Uterus (tissue), 4 donors: Measurements from ENCODE around the gene GALNT18. TPM values are rescaled to one million over a fixed set of nuclear protein-coding genes. Genes with fewer than 3 reads are reported as not detected.

Experiments used
- DNase-seq, 2 donors: peaks; one replicate each; pipeline ENCODE4 v3.0.0-alpha.2; 2019 to 2020
- H3K27ac ChIP-seq, 2 donors: fragments of 200-600 bp; sonication (generic); 1 replicate in 1 of 2; 2 replicates in 1 of 2; pipeline ENCODE4 v1.5.1; 2016 to 2018
- H3K27me3 ChIP-seq, 2 donors: fragments of 200-600 bp; sonication (generic); one replicate each; pipeline ENCODE4 v1.5.1; 2018 to 2019; ENCODE audit warnings: control low read depth in 1 of 2
- H3K36me3 ChIP-seq, 2 donors: fragments of 200-600 bp; sonication (generic); one replicate each; pipeline ENCODE4 v1.5.1; 2019; ENCODE audit warnings: control low read depth in 1 of 2
- H3K4me1 ChIP-seq, 2 donors: fragments of 200-600 bp; sonication (generic); one replicate each; pipeline ENCODE4 v1.5.1; 2018 to 2019; ENCODE audit warnings: control low read depth in 1 of 2
- H3K4me3 ChIP-seq, 2 donors: fragments of 200-600 bp; sonication (generic); 1 replicate in 1 of 2; 2 replicates in 1 of 2; pipeline ENCODE4 v1.5.1; 2018 to 2019; ENCODE audit warnings: mild to moderate bottlenecking in 1 of 2
- H3K9me3 ChIP-seq, 2 donors: fragments of 200-600 bp; sonication (generic); one replicate each; pipeline ENCODE4 v1.5.1; 2019; ENCODE audit warnings: control low read depth in 1 of 2
- POLR2A ChIP-seq, 2 donors: fragments of 450-650 bp; IDR thresholded peaks; one replicate each; pipeline ENCODE4 v1.6.1; 2016; ENCODE audit warnings: antibody characterized with exemption in 2 of 2, mild to moderate bottlenecking in 1 of 2, moderate library complexity in 1 of 2
- intact Hi-C: fragments of 100-400 bp; cut with DNase I; formaldehyde crosslinking; loops from one replicate; pipeline ENCODE4 v1.15.1; 2023; ENCODE audit warnings: low total_unique reads
- total RNA-seq, 4 donors: library from RNA; depleted of rRNA in 3 of 4; stranded (reverse); fragments of >200 nt in 3 of 4; gene quantifications; one replicate each; pipeline versions ENCODE4 v1.1.0 to v1.2.4, GENCODE V29; 2014 to 2023
- TF ChIP-seq, protein P1 (sequence below), 4 experiments: fragments of 200-600 bp in 2 of 4; fragments of 450-650 bp in 2 of 4; sonication (generic) in 2 of 4; IDR thresholded peaks; one replicate each; pipeline ENCODE4 v1.5.1; 2016 to 2019; ENCODE audit warnings: antibody characterized with exemption in 4 of 4, mild to moderate bottlenecking in 2 of 4, moderate library complexity in 1 of 4
- donor health status: DM: yes; HTN: yes; CAD: no.

Gene GALNT18
- total RNA-seq, 4 donors from 2014 or later = 21.4 to 35.1 (median 27.3) TPM

DNA sequence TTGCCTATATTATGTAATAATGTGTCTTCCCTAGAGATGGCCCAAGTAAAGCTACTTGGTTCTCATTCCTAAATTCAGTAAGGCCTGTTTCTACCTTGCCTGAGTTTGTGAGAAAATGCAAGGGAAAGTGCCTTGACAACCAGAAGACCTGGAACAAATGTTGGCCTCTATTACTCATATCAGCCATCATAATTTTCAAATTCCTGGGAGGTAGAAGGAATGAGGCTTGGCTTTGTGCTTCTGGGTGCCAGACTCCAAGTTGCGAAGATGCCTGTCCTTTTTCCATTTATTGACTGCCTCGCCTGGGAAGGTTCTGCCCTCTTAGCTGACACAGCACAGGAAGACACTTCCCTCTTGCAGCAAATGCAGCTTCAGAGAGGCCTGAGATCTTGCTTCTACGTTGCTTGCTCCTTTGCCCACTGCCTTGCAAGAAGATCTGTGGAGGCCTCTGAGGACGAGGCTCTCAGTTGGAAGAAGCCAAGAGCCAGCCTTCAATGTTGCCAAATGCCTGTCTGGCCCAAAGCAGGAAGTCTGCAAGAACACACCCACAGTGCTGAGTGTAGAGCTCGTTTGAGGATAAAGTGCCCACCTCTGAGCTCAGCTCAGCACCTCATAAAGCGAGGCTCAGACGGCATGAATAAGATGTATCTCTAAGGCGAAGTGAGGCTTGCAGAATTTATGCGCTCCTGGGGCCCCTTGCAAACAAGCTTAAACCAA, 120.1 kb downstream of the GALNT18 start:
- Histone ChIP-seq H3K9me3 (no peaks in the 10 kb centered on the region), H3K27me3 (no peaks in the 10 kb centered on the region), H3K36me3 (no peaks in the 10 kb centered on the region), H3K4me1 (no peaks in the 10 kb centered on the region), H3K27ac (no peak overlapping the region), H3K4me3 (no peak overlapping the region)
- intact Hi-C loops = no loop called here
- no peak for DNase-seq
- TF ChIP-seq POLR2A (IDR thresholded peaks at IDR 0.05) = no peak
- TF ChIP-seq, protein P1, sequence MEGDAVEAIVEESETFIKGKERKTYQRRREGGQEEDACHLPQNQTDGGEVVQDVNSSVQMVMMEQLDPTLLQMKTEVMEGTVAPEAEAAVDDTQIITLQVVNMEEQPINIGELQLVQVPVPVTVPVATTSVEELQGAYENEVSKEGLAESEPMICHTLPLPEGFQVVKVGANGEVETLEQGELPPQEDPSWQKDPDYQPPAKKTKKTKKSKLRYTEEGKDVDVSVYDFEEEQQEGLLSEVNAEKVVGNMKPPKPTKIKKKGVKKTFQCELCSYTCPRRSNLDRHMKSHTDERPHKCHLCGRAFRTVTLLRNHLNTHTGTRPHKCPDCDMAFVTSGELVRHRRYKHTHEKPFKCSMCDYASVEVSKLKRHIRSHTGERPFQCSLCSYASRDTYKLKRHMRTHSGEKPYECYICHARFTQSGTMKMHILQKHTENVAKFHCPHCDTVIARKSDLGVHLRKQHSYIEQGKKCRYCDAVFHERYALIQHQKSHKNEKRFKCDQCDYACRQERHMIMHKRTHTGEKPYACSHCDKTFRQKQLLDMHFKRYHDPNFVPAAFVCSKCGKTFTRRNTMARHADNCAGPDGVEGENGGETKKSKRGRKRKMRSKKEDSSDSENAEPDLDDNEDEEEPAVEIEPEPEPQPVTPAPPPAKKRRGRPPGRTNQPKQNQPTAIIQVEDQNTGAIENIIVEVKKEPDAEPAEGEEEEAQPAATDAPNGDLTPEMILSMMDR (IDR thresholded peaks at IDR 0.05) = no peak

DNA sequence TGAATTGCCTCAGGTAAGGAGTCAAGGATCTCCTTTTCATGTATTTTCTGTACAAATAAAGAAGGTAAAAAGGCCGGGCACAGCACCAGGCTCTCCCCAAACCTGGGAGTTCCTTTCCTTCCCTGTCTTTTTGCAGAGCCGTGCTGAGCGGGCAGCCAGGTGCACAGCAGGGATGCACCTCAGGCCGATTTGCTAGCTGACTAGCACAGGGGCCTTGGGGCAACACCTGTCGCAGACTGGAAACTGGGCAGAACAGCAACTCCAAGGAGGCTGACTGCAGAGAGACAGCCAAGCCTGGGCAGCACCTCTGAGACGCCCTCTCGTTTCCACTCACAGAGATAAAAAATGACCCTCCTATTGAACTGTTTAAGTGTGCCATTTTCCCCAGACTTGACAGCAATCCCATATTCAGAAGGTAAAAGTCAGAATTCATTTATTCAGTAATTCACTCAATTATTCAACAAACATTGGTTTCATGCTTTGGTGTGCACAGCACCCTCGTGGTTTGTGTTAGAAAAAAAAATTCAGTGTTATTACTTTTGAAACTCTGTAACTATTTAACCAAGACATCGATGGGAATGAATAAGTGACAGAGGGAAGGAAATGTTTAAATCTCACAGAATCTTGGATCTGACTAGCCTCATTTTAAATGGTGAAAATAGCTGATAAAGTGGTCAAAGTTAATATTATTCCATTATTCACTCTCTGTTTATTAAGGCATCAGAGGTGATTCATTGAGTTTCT, 120.9 kb downstream of the GALNT18 start:
- intact Hi-C loops = no loop called here
- Histone ChIP-seq H3K36me3 (no peaks in the 10 kb centered on the region), H3K27me3 (no peaks in the 10 kb centered on the region), H3K9me3 (no peaks in the 10 kb centered on the region), H3K27ac (no peak overlapping the region), H3K4me3 (no peak overlapping the region), H3K4me1 (no peaks in the 10 kb centered on the region)
- TF ChIP-seq, protein P1 (IDR thresholded peaks at IDR 0.05) = no peak
- TF ChIP-seq POLR2A (IDR thresholded peaks at IDR 0.05) = no peak
- DNase-seq = no peak

DNA sequence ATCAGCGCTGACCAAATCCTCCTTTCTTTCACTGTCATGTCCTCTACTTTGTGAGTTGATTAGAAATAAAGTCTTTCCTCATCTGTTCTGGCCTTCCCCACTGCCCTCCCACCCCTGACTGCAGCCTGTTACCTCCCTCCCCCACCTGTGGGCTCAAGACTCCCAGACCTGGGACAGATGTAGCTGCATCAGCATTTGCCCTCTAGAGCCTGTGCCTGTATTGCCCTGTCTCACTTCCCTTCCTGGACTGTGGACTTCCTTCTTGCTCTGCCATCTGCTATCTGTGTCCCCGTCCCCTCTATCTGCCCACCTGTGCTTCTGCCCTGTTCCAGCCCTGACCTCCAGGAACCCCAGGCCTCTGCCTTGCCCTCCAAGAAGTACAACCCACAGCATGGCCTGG, 122.5 kb downstream of the GALNT18 start:
- no peak for DNase-seq
- H3K36me3 ChIP-seq = no peaks in the 10 kb centered on the region
- TF ChIP-seq, protein P1 (IDR thresholded peaks at IDR 0.05) = no peak
- no peak for TF ChIP-seq POLR2A (IDR thresholded peaks at IDR 0.05)
- no peaks in the 10 kb centered on the region for H3K4me1 ChIP-seq
- intact Hi-C loops = no loop called here
- H3K4me3 ChIP-seq = no peak overlapping the region
- no peaks in the 10 kb centered on the region for H3K9me3 ChIP-seq
- H3K27me3 ChIP-seq = no peaks in the 10 kb centered on the region
- no peak overlapping the region for H3K27ac ChIP-seq

DNA sequence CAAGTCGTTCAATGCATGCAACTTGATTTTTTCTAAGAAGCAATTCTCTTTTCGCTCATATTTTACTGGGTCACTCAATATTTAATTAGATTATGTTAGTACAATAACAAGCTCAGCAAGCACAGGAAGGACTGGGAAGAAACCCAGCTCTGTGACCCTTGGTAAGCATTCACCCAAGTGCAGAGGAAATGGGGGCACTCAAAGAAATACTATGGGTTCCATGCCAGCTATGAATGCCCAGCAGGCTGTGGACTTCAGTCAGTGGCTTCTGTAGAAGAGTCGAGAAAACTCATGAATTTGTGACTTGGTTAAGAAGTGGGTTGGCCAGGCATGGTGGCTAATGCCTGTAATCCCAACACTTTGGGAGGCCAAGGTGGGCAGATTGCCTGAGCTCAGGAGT, 123.6 kb downstream of the GALNT18 start:
- Histone ChIP-seq H3K36me3 (no peaks in the 10 kb centered on the region), H3K27me3 (no peaks in the 10 kb centered on the region), H3K4me1 (no peaks in the 10 kb centered on the region), H3K9me3 (no peaks in the 10 kb centered on the region), H3K27ac (no peak overlapping the region), H3K4me3 (no peak overlapping the region)
- no peak for DNase-seq
- intact Hi-C loops = no loop called here
- TF ChIP-seq, protein P1 (IDR thresholded peaks at IDR 0.05) = no peak
- TF ChIP-seq POLR2A (IDR thresholded peaks at IDR 0.05) = no peak

DNA sequence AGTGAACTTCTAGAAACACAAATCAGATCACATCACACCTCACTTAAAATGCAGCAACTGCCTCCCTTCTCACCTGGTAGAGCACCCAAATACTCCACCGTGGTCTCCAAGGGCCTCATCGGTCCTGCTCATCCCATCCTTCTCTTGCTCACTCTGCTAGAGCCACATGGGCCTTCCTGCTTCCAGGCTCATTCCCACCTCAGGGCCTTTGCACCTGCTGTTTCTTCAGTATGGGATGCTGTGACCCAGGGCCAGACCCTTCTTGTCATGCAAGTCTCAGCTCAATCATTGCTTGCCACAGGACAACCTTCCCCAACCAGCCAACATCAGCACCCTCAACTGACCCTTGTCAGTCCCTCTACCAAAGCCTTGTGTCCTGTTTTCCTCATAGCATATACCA, 124.9 kb downstream of the GALNT18 start:
- H3K27ac ChIP-seq = no peak overlapping the region
- no peaks in the 10 kb centered on the region for H3K27me3 ChIP-seq
- no peaks in the 10 kb centered on the region for H3K4me1 ChIP-seq
- H3K36me3 ChIP-seq = no peaks in the 10 kb centered on the region
- H3K9me3 ChIP-seq = no peaks in the 10 kb centered on the region
- H3K4me3 ChIP-seq = no peak overlapping the region
- no peak for TF ChIP-seq POLR2A (IDR thresholded peaks at IDR 0.05)
- TF ChIP-seq, protein P1 (IDR thresholded peaks at IDR 0.05) = no peak
- DNase-seq = no peak
- intact Hi-C loops = no loop called here
